Measurements from ENCODE around the gene ZFYVE27. TPM values are rescaled to one million over a fixed set of nuclear protein-coding genes. Genes with fewer than 3 reads are reported as not detected.

ZFYVE27 gene
- total and polyA plus RNA-seq, 12 donors = 23.6 to 45.3 (median 33.2) TPM

- no peaks in the 10 kb centered on the region for H3K4me1 ChIP-seq (replicated peaks in 1 of 2)
- WGBS, 4 donors = 81 to 87% (median 85%) methylated on average over 7 to 9 of the region's 9 CpGs
- TF ChIP-seq POLR2A (IDR thresholded peaks at IDR 0.05) (no peak), CTCF (IDR thresholded peaks at IDR 0.05) (no peak)
- H3K27me3 ChIP-seq = peaks cover 18% of the 10 kb centered on the region
- no peak overlapping the region for H3K4me3 ChIP-seq
- DNase-seq = no peak
- H3K9me3 ChIP-seq (replicated peaks in 1 of 3) = no peaks in the 10 kb centered on the region
- intact Hi-C loops (cut with DNase I) = no loop called here
- H3K27ac ChIP-seq = no peak overlapping the region
- no peaks in the 10 kb centered on the region for H3K36me3 ChIP-seq (replicated peaks in 1 of 2)
Measured at GRCh38 chr10:97768322-97769315, 31.7 kb downstream of the ZFYVE27 start.

- Histone ChIP-seq H3K36me3 (replicated peaks in 1 of 2) (no peaks in the 10 kb centered on the region), H3K27ac (no peak overlapping the region), H3K4me1 (replicated peaks in 1 of 2) (no peaks in the 10 kb centered on the region), H3K27me3 (peaks cover 18% of the 10 kb centered on the region), H3K9me3 (replicated peaks in 1 of 3) (no peaks in the 10 kb centered on the region), H3K4me3 (no peak overlapping the region)
- intact Hi-C loops (cut with DNase I) = no loop called here
- DNase-seq = no peak
- TF ChIP-seq CTCF (IDR thresholded peaks at IDR 0.05) (no peak), POLR2A (IDR thresholded peaks at IDR 0.05) (no peak)
- WGBS, 4 donors = 59 to 63% (median 60%) methylated on average over 4 to 5 of the region's 5 CpGs
Measured at GRCh38 chr10:97770255-97770654, 33.3 kb downstream of the ZFYVE27 start.

- no peak overlapping the region for H3K4me3 ChIP-seq
- intact Hi-C loops (cut with DNase I) = no loop called here
- no peak for TF ChIP-seq POLR2A (IDR thresholded peaks at IDR 0.05)
- no peak for TF ChIP-seq CTCF (IDR thresholded peaks at IDR 0.05)
- DNase-seq = no peak
- H3K36me3 ChIP-seq (replicated peaks in 1 of 2) = no peaks in the 10 kb centered on the region
- H3K27ac ChIP-seq = no peak overlapping the region
- no peaks in the 10 kb centered on the region for H3K9me3 ChIP-seq (replicated peaks in 1 of 3)
- 0 to 1% (median 1%) methylated on average over 5 to 90 of the region's 90 CpGs for WGBS, 4 donors
- H3K27me3 ChIP-seq = peaks cover 18% of the 10 kb centered on the region
- no peaks in the 10 kb centered on the region for H3K4me1 ChIP-seq (replicated peaks in 1 of 2)
Measured at GRCh38 chr10:97771055-97771891, 34.3 kb downstream of the ZFYVE27 start.

Measured in adrenal gland (tissue), 12 donors.